ENCODE data around the gene RIPOR2. TPM values are rescaled to one million over a fixed set of nuclear protein-coding genes. Genes with fewer than 3 reads are reported as not detected.
A peak's percentile ranks its signal among the peaks of the same experiment; 100 is the strongest.
"Not testable (repeated sequence)": the region's sequence is repeated elsewhere in the genome, so short reads cannot be mapped to it uniquely, and the experiment has no call there.

Gene RIPOR2
- total RNA-seq, 1 experiment from 2014 or later = 5.0 TPM

DNA sequence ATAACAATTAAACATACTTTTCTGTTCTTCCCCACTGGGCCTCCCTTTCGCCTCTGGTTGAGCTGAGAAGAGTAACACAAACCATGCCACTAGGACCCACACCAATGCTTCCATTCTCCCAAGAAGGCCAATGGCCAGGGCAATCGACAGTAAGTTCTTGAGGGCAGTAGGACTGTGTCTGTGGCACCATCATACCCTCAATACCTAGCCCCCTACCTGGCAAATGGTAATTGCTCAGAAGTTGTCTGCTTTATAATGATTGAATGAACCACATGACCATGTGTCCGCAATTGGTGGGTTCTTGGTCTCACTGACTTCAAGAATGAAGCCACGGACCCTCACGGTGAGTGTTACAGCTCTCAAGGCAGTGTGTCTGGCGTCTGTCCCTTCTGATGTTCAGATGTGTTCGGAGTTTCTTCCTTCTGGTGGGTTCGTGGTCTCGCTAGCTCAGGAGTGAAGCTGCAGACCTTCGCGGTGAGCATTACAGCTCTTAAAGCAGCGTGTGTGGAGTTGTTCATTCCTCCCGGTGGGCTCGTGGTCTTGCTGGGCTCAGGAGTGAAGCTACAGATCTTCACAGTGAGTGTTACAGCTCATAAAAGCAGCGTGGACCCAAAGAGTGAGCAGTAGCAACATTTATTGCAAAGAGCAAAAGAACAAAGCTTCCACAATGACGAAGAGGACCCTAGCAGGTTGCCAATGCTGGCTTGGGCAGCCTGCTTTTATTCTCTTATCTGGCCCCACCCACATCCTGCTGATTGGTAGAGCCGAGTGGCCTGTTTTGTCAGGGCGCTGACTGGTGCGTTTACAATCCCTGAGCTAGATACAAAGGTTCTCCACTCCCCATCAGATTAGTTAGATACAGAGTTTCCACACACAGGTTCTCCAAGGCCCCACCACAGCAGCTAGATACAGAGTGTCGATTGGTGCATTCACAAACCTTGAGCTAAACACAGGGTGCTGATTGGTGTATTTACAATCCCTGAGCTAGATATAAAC, 170.6 kb downstream of the RIPOR2 start:
- not testable (repeated sequence) for H4K8ac ChIP-seq (replicated peaks; ENCODE audit: insufficient read length, low read depth, low read length); H3K27me3 Mint-ChIP-seq (ENCODE audit: low read depth); H3K9ac ChIP-seq (ENCODE audit: extremely low read depth, insufficient read length, low read length); H3K23ac ChIP-seq (ENCODE audit: insufficient read length, low read depth, low read length); H3K27ac ChIP-seq (ENCODE audit: insufficient read length, low read depth, low read length); H3K27me3 ChIP-seq (ENCODE audit: insufficient read depth, low read length); H2BK15ac ChIP-seq (ENCODE audit: low read depth, low read length); H2BK5ac ChIP-seq (ENCODE audit: insufficient read length, low read length); DNase-seq; H3K18ac ChIP-seq (ENCODE audit: insufficient read length, low read depth, low read length); H3K4me1 ChIP-seq (ENCODE audit: insufficient read depth, low read length); H3K4ac ChIP-seq (ENCODE audit: low read depth, low read length); H3K4me1 Mint-ChIP-seq; H3K79me1 ChIP-seq (ENCODE audit: insufficient read depth, low read depth, low read length, poor library complexity, severe bottlenecking); H4K5ac ChIP-seq (ENCODE audit: insufficient read length, low read depth, low read length); H3K4me2 ChIP-seq (ENCODE audit: insufficient read depth, insufficient read length, low read length); H2BK20ac ChIP-seq (ENCODE audit: low read depth, low read length, poor library complexity, severe bottlenecking); H3K23me2 ChIP-seq (ENCODE audit: insufficient read length, low read depth, low read length, poor library complexity, severe bottlenecking); H4K91ac ChIP-seq (ENCODE audit: insufficient read length, low read depth, low read length); H3K4me3 Mint-ChIP-seq; H4K20me1 ChIP-seq (ENCODE audit: control insufficient read depth, insufficient read depth, insufficient read length); H3K56ac ChIP-seq (ENCODE audit: insufficient read length, low read depth, low read length); H3K9me3 ChIP-seq (ENCODE audit: control insufficient read depth, low read depth, low read length); H3K36me3 Mint-ChIP-seq (ENCODE audit: insufficient read depth in 1 of 3, low read depth in 3 of 3); H2AK5ac ChIP-seq (ENCODE audit: insufficient read length, low read length); H2BK120ac ChIP-seq (ENCODE audit: low read depth, low read length, poor library complexity, severe bottlenecking); H2BK12ac ChIP-seq (ENCODE audit: insufficient read length, low read depth, low read length); H3K14ac ChIP-seq (ENCODE audit: insufficient read depth, low read length); H3K79me2 ChIP-seq (ENCODE audit: insufficient read depth, low read length); H3T11ph ChIP-seq (ENCODE audit: low read length); H3K9me3 Mint-ChIP-seq; H2AFZ ChIP-seq (ENCODE audit: low read length)
- H3K27ac Mint-ChIP-seq = peak overlapping the region in 1 of 3 experiments; percentile 20; a peak in 2 of 7 replicates
- no CpG with 5 or more reads among the region's 20 CpGs for WGBS (ENCODE audit: extremely low coverage, insufficient read length, low lambda C conversion rate)

Measured in H9 (cell line).